ENCODE results near the gene SESN1. TPM values are rescaled to one million over a fixed set of nuclear protein-coding genes. Genes with fewer than 3 reads are reported as not detected.

Gene SESN1
- total and polyA plus RNA-seq, 2 donors (not counting 1 experiment from before 2014, with no cell fraction given) = 16.2 to 28.6 TPM

GRCh38 chr6:109102762-109103161, 8.1 kb upstream of the SESN1 start:
- H3K4me3 Mint-ChIP-seq = no peak overlapping the region
- TF ChIP-seq EZH2 (IDR thresholded peaks at IDR 0.05; ENCODE audit: borderline replicate concordance, insufficient read depth, low read depth, low read length, poor library complexity, severe bottlenecking) = no peak
- TF ChIP-seq CTCF (IDR thresholded peaks at IDR 0.05) = no peak
- no peaks in the 10 kb centered on the region for H3K4me1 Mint-ChIP-seq
- no peaks in the 10 kb centered on the region for H3K9me3 Mint-ChIP-seq (ENCODE audit: insufficient read depth)
- Histone ChIP-seq H3K36me3 (replicated peaks in 1 of 2; ENCODE audit: control extremely low read depth in 1 of 2, control insufficient read depth in 1 of 2, extremely low read depth in 1 of 2, insufficient read depth in 2 of 2, low read length in 1 of 2) (no peaks in the 10 kb centered on the region), H3K9ac (ENCODE audit: low read length) (no peak overlapping the region), H3K4me1 (ENCODE audit: control insufficient read depth in 2 of 2, insufficient read depth in 2 of 2, low read length in 2 of 2) (no peaks in the 10 kb centered on the region), H3K4me2 (replicated peaks; ENCODE audit: low read depth, low read length, poor library complexity, severe bottlenecking) (no peak overlapping the region), H3K27me3 (replicated peaks in 1 of 4; ENCODE audit: control extremely low read depth in 1 of 4, control insufficient read depth in 3 of 4, insufficient read depth in 4 of 4, low read length in 3 of 4) (no peaks in the 10 kb centered on the region), H3K27ac (ENCODE audit: low read length in 2 of 2) (no peak overlapping the region), H3K79me2 (ENCODE audit: control insufficient read depth, insufficient read depth, low read length) (peaks cover 16% of the 10 kb centered on the region), H4K20me1 (ENCODE audit: control insufficient read depth, insufficient read depth, low read length, poor library complexity, severe bottlenecking) (no peaks in the 10 kb centered on the region), H3K9me3 (ENCODE audit: control extremely low read depth in 1 of 3, control insufficient read depth in 2 of 3, insufficient read depth in 1 of 3, low read length in 2 of 3) (no peaks in the 10 kb centered on the region), H2AFZ (ENCODE audit: insufficient read depth, low read depth, low read length, poor library complexity, severe bottlenecking) (no peak overlapping the region), H3K4me3 (ENCODE audit: control extremely low read depth in 1 of 5, extremely low read depth in 1 of 5, insufficient read depth in 1 of 5, low read depth in 2 of 5, low read length in 4 of 5) (no peak overlapping the region)
- ATAC-seq (ENCODE audit: low read depth) (no peak), DNase-seq (no peak)
- no peaks in the 10 kb centered on the region for H3K27me3 Mint-ChIP-seq
- no peak overlapping the region for H3K27ac Mint-ChIP-seq
- intact Hi-C loops (cut with micrococcal nuclease) = no loop called here
- no CpG with 5 or more reads among the region's 1 CpG for WGBS (ENCODE audit: insufficient coverage)
- ChIA-PET POLR2A (no interaction called here), CTCF (no interaction called here)

- Histone ChIP-seq H3K4me2 (replicated peaks; ENCODE audit: low read depth, low read length, poor library complexity, severe bottlenecking) (no peak overlapping the region), H3K9me3 (ENCODE audit: control extremely low read depth in 1 of 3, control insufficient read depth in 2 of 3, insufficient read depth in 1 of 3, low read length in 2 of 3) (no peaks in the 10 kb centered on the region), H3K9ac (ENCODE audit: low read length) (no peak overlapping the region), H3K79me2 (ENCODE audit: control insufficient read depth, insufficient read depth, low read length) (peaks cover 32% of the 10 kb centered on the region), H4K20me1 (ENCODE audit: control insufficient read depth, insufficient read depth, low read length, poor library complexity, severe bottlenecking) (no peaks in the 10 kb centered on the region), H3K4me3 (ENCODE audit: control extremely low read depth in 1 of 5, extremely low read depth in 1 of 5, insufficient read depth in 1 of 5, low read depth in 2 of 5, low read length in 4 of 5) (no peak overlapping the region), H3K27me3 (replicated peaks in 1 of 4; ENCODE audit: control extremely low read depth in 1 of 4, control insufficient read depth in 3 of 4, insufficient read depth in 4 of 4, low read length in 3 of 4) (no peaks in the 10 kb centered on the region), H2AFZ (ENCODE audit: insufficient read depth, low read depth, low read length, poor library complexity, severe bottlenecking) (no peak overlapping the region), H3K36me3 (replicated peaks in 1 of 2; ENCODE audit: control extremely low read depth in 1 of 2, control insufficient read depth in 1 of 2, extremely low read depth in 1 of 2, insufficient read depth in 2 of 2, low read length in 1 of 2) (no peaks in the 10 kb centered on the region), H3K27ac (ENCODE audit: low read length in 2 of 2) (no peak overlapping the region), H3K4me1 (ENCODE audit: control insufficient read depth in 2 of 2, insufficient read depth in 2 of 2, low read length in 2 of 2) (peaks cover 18 to 22% of the 10 kb centered on the region in 2 donors)
- CTCF ChIA-PET = interaction anchor here (0.7 kb wide), 1 partner anchor 607 kb away, joined by 4 read pairs; no protein-coding TSS in a partner anchor
- Mint-ChIP-seq H3K4me1 (peaks cover 27% of the 10 kb centered on the region), H3K27ac (no peak overlapping the region), H3K9me3 (ENCODE audit: insufficient read depth) (no peaks in the 10 kb centered on the region), H3K27me3 (no peaks in the 10 kb centered on the region), H3K4me3 (no peak overlapping the region)
- intact Hi-C loops (cut with micrococcal nuclease) = loop anchor here (10.0 kb wide), 2 partner anchors 87 to 1143 kb away; partner anchors contain the start of gene SEC63
- ATAC-seq (ENCODE audit: low read depth) (no peak), DNase-seq (no peak)
- POLR2A ChIA-PET = interaction anchor here (0.6 kb wide), 1 partner anchor 530 kb away, joined by 3 read pairs; no protein-coding TSS in a partner anchor
- TF ChIP-seq EZH2 (IDR thresholded peaks at IDR 0.05; ENCODE audit: borderline replicate concordance, insufficient read depth, low read depth, low read length, poor library complexity, severe bottlenecking) = no peak
- TF ChIP-seq CTCF (IDR thresholded peaks at IDR 0.05) = no peak
- 100% methylated on average over 1 of the region's 1 CpG for WGBS (ENCODE audit: insufficient coverage)
Measured at GRCh38 chr6:109097661-109098060, 3.0 kb upstream of the SESN1 start.
